ENCODE measurements around the gene CABCOCO1. TPM values are rescaled to one million over a fixed set of nuclear protein-coding genes. Genes with fewer than 3 reads are reported as not detected.
"Not testable (repeated sequence)": the region's sequence is repeated elsewhere in the genome, so short reads cannot be mapped to it uniquely, and the experiment has no call there.

CABCOCO1 gene
- total RNA-seq, 4 donors from 2014 or later, result 0.45 to 0.54 TPM; not detected in 2

DNA sequence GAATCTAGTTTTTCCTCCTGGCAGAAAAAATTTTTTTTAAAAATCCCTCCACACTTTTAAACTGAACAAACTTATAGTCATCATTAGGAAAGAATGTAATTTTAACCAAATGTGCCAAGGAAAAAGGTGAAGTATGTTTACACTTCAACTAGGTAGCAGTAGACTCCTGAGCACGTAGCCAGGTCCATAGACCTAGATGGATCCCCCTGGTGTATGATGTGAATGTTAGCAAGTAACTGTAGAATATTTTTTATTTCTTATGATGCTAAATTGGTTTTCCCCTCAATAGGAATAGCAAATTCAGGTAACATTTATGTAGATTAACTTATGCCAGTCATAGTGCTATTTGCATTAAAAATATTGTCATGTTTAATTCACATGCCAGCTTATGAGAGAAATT lies 19.6 kb downstream of the CABCOCO1 start:
- H3K27me3 ChIP-seq, result no peaks in the 10 kb centered on the region
- no peaks in the 10 kb centered on the region for H3K36me3 ChIP-seq
- DNase-seq, result no peak
- H3K4me1 ChIP-seq, result no peaks in the 10 kb centered on the region
- H3K9me3 ChIP-seq, result no peaks in the 10 kb centered on the region
- intact Hi-C loops (cut with DNase I), result no loop called here
- no peak overlapping the region for H3K4me3 ChIP-seq (replicated peaks in 1 of 3)
- TF ChIP-seq, protein P1, sequence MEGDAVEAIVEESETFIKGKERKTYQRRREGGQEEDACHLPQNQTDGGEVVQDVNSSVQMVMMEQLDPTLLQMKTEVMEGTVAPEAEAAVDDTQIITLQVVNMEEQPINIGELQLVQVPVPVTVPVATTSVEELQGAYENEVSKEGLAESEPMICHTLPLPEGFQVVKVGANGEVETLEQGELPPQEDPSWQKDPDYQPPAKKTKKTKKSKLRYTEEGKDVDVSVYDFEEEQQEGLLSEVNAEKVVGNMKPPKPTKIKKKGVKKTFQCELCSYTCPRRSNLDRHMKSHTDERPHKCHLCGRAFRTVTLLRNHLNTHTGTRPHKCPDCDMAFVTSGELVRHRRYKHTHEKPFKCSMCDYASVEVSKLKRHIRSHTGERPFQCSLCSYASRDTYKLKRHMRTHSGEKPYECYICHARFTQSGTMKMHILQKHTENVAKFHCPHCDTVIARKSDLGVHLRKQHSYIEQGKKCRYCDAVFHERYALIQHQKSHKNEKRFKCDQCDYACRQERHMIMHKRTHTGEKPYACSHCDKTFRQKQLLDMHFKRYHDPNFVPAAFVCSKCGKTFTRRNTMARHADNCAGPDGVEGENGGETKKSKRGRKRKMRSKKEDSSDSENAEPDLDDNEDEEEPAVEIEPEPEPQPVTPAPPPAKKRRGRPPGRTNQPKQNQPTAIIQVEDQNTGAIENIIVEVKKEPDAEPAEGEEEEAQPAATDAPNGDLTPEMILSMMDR (IDR thresholded peaks at IDR 0.05), result no peak
- TF ChIP-seq POLR2A (IDR thresholded peaks at IDR 0.05), result no peak
- no peak overlapping the region for H3K27ac ChIP-seq
- 89 to 97% methylated on average over 1 of the region's 1 CpG for WGBS, 2 donors

DNA sequence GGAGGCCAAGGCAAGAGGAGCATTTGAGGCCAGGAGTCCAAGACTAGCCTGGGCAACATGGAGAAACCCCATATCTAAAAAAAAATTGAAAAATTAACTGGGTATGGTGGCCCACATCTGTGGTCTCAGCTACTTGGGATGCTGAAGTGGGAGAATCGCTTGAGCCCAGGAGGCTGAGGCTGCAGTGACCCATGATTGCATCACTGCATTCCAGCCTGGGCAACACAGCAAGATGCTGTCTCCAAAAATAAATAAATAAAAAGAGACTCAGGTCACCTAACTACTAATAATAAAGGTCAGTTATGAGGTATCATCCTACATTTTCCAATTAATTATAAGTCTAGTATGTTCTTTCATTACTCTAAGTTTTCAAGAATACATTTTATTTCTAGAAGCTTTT lies 20.6 kb downstream of the CABCOCO1 start:
- 95 to 96% methylated on average over 1 of the region's 1 CpG for WGBS, 2 donors
- DNase-seq, result no peak
- no peaks in the 10 kb centered on the region for H3K9me3 ChIP-seq

GRCh38 chr10:61684894-61685507 lies 22.3 kb downstream of the CABCOCO1 start:
- no peak overlapping the region for H3K4me3 ChIP-seq (replicated peaks in 1 of 3)
- no peaks in the 10 kb centered on the region for H3K36me3 ChIP-seq
- intact Hi-C loops (cut with DNase I), result no loop called here
- DNase-seq, result no peak
- H3K27me3 ChIP-seq, result no peaks in the 10 kb centered on the region
- 87 to 93% methylated on average over 3 of the region's 3 CpGs for WGBS, 2 donors
- H3K4me1 ChIP-seq, result no peaks in the 10 kb centered on the region
- TF ChIP-seq, protein P1 (IDR thresholded peaks at IDR 0.05), result no peak
- no peak for TF ChIP-seq POLR2A (IDR thresholded peaks at IDR 0.05)
- H3K9me3 ChIP-seq, result no peaks in the 10 kb centered on the region
- no peak overlapping the region for H3K27ac ChIP-seq

More for the DNA sequence above, 20.6 kb downstream of the CABCOCO1 start:
- TF ChIP-seq, protein P1 (IDR thresholded peaks at IDR 0.05), result no peak
- TF ChIP-seq POLR2A (IDR thresholded peaks at IDR 0.05), result no peak
- H3K27me3 ChIP-seq, result no peaks in the 10 kb centered on the region
- intact Hi-C loops (cut with DNase I), result no loop called here
- no peak overlapping the region for H3K4me3 ChIP-seq (replicated peaks in 1 of 3)
- no peaks in the 10 kb centered on the region for H3K4me1 ChIP-seq
- H3K36me3 ChIP-seq, result no peaks in the 10 kb centered on the region
- no peak overlapping the region for H3K27ac ChIP-seq

- no peak overlapping the region for H3K4me3 ChIP-seq (replicated peaks in 1 of 3)
- DNase-seq, result no peak
- H3K27me3 ChIP-seq, result no peaks in the 10 kb centered on the region
- intact Hi-C loops (cut with DNase I), result no loop called here
- no peak overlapping the region for H3K27ac ChIP-seq
- no peak for TF ChIP-seq POLR2A (IDR thresholded peaks at IDR 0.05)
- TF ChIP-seq, protein P1 (IDR thresholded peaks at IDR 0.05), result no peak
- no peaks in the 10 kb centered on the region for H3K9me3 ChIP-seq
- no peaks in the 10 kb centered on the region for H3K4me1 ChIP-seq
- 92 to 93% methylated on average over 11 of the region's 11 CpGs for WGBS, 2 donors
- H3K36me3 ChIP-seq, result no peaks in the 10 kb centered on the region
Observed at GRCh38 chr10:61688551-61689308, 26.0 kb downstream of the CABCOCO1 start.

- H3K4me1 ChIP-seq; H3K27ac ChIP-seq; H3K36me3 ChIP-seq; H3K27me3 ChIP-seq; DNase-seq; intact Hi-C loops (cut with DNase I); H3K9me3 ChIP-seq; H3K4me3 ChIP-seq (replicated peaks in 1 of 3): not testable (repeated sequence)
- WGBS, 2 donors, result 97 to 100% methylated on average over 2 of the region's 2 CpGs
Observed at GRCh38 chr10:61691667-61692066, 28.9 kb downstream of the CABCOCO1 start.

Data from thyroid gland (tissue), 4 donors.